Endothelial cell of umbilical vein (primary cell): ENCODE data around the gene STRA8. TPM values are rescaled to one million over a fixed set of nuclear protein-coding genes. Genes with fewer than 3 reads are reported as not detected.

Source experiments
- BruUV-seq: library from RNA; stranded (reverse); fragments of 400-500 nt; replicated peaks from 2 replicates; lab custom pipeline; 2021; lab: Mats Ljungman, UMichigan
- CTCF ChIA-PET: fragments of 300-600, 350-600 bp; sonication (Branson Sonifier 250); formaldehyde crosslinking; loops from one replicate; lab custom pipeline; 2021; ENCODE audit warnings: antibody characterized with exemption, inconsistent platforms; lab: Charles Lee
- POLR2A ChIA-PET: fragments of 300-600, 350-600 bp; sonication (Branson Sonifier 250); formaldehyde crosslinking; loops from one replicate; lab custom pipeline; 2021; ENCODE audit warnings: antibody characterized with exemption, inconsistent platforms; lab: Charles Lee
- DNase-seq: peaks from one replicate; pipeline ENCODE4 v3.0.0-alpha.2; 2011; ENCODE audit warnings: low read depth, low spot score
- FAIRE-seq: peaks from 2 replicates; lab custom pipeline; 2011; peaks lifted over from hg19 to GRCh38; lab: Jason Lieb, UNC
- H2AFZ ChIP-seq: 2 replicates; pipeline ENCODE4 v1.6.0; 2012; ENCODE audit warnings: low read depth, low read length, control low read depth, inconsistent platforms
- H3K27ac ChIP-seq: 2 replicates; pipeline ENCODE4 v1.5.1; 2011; ENCODE audit warnings: low read depth, mild to moderate bottlenecking, control low read depth, low read length, moderate library complexity; ENCODE audit not compliant: insufficient read depth
- H3K27me3 ChIP-seq, 2 experiments: 2 replicates each; pipeline versions ENCODE4 v1.6.0 to v1.6.1; 2011; ENCODE audit warnings: low read length in 2 of 2, mixed read lengths in 1 of 2; ENCODE audit not compliant: control insufficient read depth in 2 of 2, insufficient read depth in 2 of 2
- H3K36me3 ChIP-seq, 2 experiments: 2 replicates in 1 of 2; 3 replicates in 1 of 2; pipeline ENCODE4 v1.5.1; 2011; ENCODE audit warnings: low read length in 2 of 2, mild to moderate bottlenecking in 1 of 2, moderate library complexity in 1 of 2; ENCODE audit not compliant: control insufficient read depth in 2 of 2, insufficient read depth in 2 of 2; ENCODE audit errors: extremely low read depth in 1 of 2
- H3K4me1 ChIP-seq: 3 replicates; pipeline ENCODE4 v1.5.1; 2011; ENCODE audit warnings: mild to moderate bottlenecking, low read length; ENCODE audit not compliant: control insufficient read depth, insufficient read depth; ENCODE audit errors: extremely low read depth
- H3K4me2 ChIP-seq: 2 replicates; pipeline ENCODE4 v1.6.1; 2011; ENCODE audit warnings: low read length, control low read depth, mixed read lengths; ENCODE audit not compliant: insufficient read depth
- H3K4me3 ChIP-seq, 3 experiments: fragments of 200-600 bp in 1 of 3; sonication (generic), shearing (Covaris generic) in 1 of 3; replicated peaks in 1 of 3; 2 replicates each; pipeline ENCODE4 v1.5.1; 2011 to 2016; ENCODE audit warnings: control low read depth in 3 of 3, low read length in 3 of 3, mild to moderate bottlenecking in 2 of 3, inconsistent platforms in 1 of 3, low read depth in 1 of 3, moderate library complexity in 1 of 3; ENCODE audit not compliant: insufficient read depth in 1 of 3
- H3K79me2 ChIP-seq: 2 replicates; pipeline ENCODE4 v1.6.0; 2012; ENCODE audit warnings: low read length, inconsistent platforms; ENCODE audit not compliant: control insufficient read depth, insufficient read depth
- H3K9ac ChIP-seq: replicated peaks from 2 replicates; pipeline ENCODE3; 2011; ENCODE audit warnings: low read length, control low read depth; ENCODE audit not compliant: insufficient read depth; ENCODE audit errors: extremely low read depth
- H3K9me1 ChIP-seq: replicated peaks from 3 replicates; pipeline ENCODE4 v1.6.0; 2011; ENCODE audit warnings: mild to moderate bottlenecking, low read length; ENCODE audit not compliant: control insufficient read depth, insufficient read depth; ENCODE audit errors: extremely low read depth
- H3K9me3 ChIP-seq: replicated peaks from 2 replicates; pipeline ENCODE4 v1.5.1; 2012; ENCODE audit warnings: low read length, inconsistent platforms; ENCODE audit not compliant: control insufficient read depth, insufficient read depth
- H4K20me1 ChIP-seq: replicated peaks from 2 replicates; pipeline ENCODE3; 2011; ENCODE audit warnings: mild to moderate bottlenecking, low read length; ENCODE audit not compliant: control insufficient read depth, insufficient read depth; ENCODE audit errors: extremely low read depth
- EZH2 ChIP-seq: IDR thresholded peaks from 2 replicates; pipeline ENCODE4 v1.6.1; 2012; ENCODE audit warnings: borderline replicate concordance, low read depth, mild to moderate bottlenecking, moderate library complexity, low read length, inconsistent platforms; ENCODE audit not compliant: severe bottlenecking
- FOS ChIP-seq: IDR thresholded peaks from 2 replicates; pipeline ENCODE4 v1.6.1; 2011; ENCODE audit warnings: mild to moderate bottlenecking, low read length, moderate library complexity, borderline replicate concordance; ENCODE audit not compliant: insufficient read depth
- GATA2 ChIP-seq: IDR thresholded peaks from 2 replicates; pipeline ENCODE4 v1.7.0; 2011; ENCODE audit warnings: low read depth, mild to moderate bottlenecking, moderate library complexity, mixed read lengths, low read length; ENCODE audit not compliant: insufficient read length, insufficient read depth
- JUN ChIP-seq: IDR thresholded peaks from 2 replicates; pipeline ENCODE4 v1.6.1; 2011; ENCODE audit warnings: borderline replicate concordance, low read depth; ENCODE audit not compliant: insufficient read length, insufficient read depth
- MYC ChIP-seq: IDR thresholded peaks from one replicate; pipeline ENCODE4 v1.6.1; 2011; ENCODE audit warnings: mild to moderate bottlenecking, low read depth, low read length
- POLR2A ChIP-seq: IDR thresholded peaks from 2 replicates; pipeline ENCODE4 v1.6.1; 2012; ENCODE audit warnings: low read depth, mild to moderate bottlenecking, control low read depth, low read length
- POLR2AphosphoS5 ChIP-seq: IDR thresholded peaks from 2 replicates; pipeline ENCODE4 v1.6.1; 2012; ENCODE audit warnings: low read depth, mild to moderate bottlenecking, control low read depth, low read length, moderate library complexity; ENCODE audit not compliant: insufficient read depth
- dilution Hi-C: fragments of 300-500 bp; cut with MboI; formaldehyde crosslinking; loops from one replicate; pipeline ENCODE4 v1.15.0; 2019; ENCODE audit warnings: low sequenced_read_pairs; ENCODE audit not compliant: extremely low pct_ligation_motif_present
- intact Hi-C: fragments of 100-400 bp; cut with micrococcal nuclease; formaldehyde crosslinking; loops from one replicate; pipeline ENCODE4 v1.10.0; 2022
- polyA plus RNA-seq, 4 experiments: library from polyadenylated mRNA; depleted of rRNA in 3 of 4; stranded (reverse) in 3 of 4; unstranded in 1 of 4; fragments of >200 nt; gene quantifications; 2 replicates each; pipeline versions ENCODE4 v1.2.1 to v1.2.3, GENCODE V29; 2011 to 2012; ENCODE audit warnings: missing spikeins in 1 of 4
- total RNA-seq: library from RNA; stranded (reverse); gene quantifications from 2 replicates; pipeline ENCODE4 v1.2.3, GENCODE V29; 2021
- TF ChIP-seq, protein P1 (sequence below), 2 donors: IDR thresholded peaks; 1 replicate in 1 of 2; 2 replicates in 1 of 2; pipeline ENCODE4 v1.5.1; 2011; ENCODE audit warnings: low read length in 2 of 2, mild to moderate bottlenecking in 2 of 2, moderate library complexity in 2 of 2, control low read depth in 1 of 2, inconsistent platforms in 1 of 2, low read depth in 1 of 2; ENCODE audit not compliant: insufficient read depth in 1 of 2; ENCODE audit errors: extremely low read depth in 1 of 2
- TF ChIP-seq, protein P2 (sequence below): IDR thresholded peaks from 2 replicates; pipeline ENCODE4 v1.6.1; 2011; ENCODE audit not compliant: insufficient read depth, insufficient read length

STRA8 gene
- total and polyA plus RNA-seq, 2 donors (not counting 3 experiments of a cell fraction or from before 2014, with no cell fraction given): not detected

DNA sequence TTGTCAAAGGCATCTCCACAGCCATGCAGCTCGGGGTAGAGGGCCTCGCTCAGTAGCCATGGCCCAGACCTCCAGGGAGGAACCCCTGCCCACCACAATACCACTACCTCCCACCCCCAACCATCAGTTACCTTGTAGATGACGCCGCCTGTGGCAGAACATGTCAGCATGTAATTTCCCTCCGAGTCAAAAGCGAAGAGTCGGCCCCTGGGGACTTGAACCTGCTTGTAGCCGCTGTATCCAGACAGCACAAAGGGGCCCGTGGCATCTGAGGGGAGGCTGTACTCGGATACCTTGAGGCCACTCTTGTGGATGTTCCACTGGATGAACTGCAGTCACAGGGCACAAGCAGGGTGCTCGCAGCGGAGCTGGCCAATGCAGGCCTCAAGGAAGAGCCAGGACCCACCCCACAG is 46.8 kb upstream of the STRA8 start:
- Histone ChIP-seq H3K9ac (no peak overlapping the region), H3K36me3 (peaks cover 0 to 13% of the 10 kb centered on the region in 2 experiments), H3K79me2 (no peaks in the 10 kb centered on the region), H3K4me3 (no peak overlapping the region), H3K9me1 (no peaks in the 10 kb centered on the region), H3K4me1 (no peaks in the 10 kb centered on the region), H2AFZ (no peak overlapping the region), H3K27ac (no peak overlapping the region), H3K27me3 (no peaks in the 10 kb centered on the region), H3K4me2 (no peak overlapping the region), H3K9me3 (peaks cover 2% of the 10 kb centered on the region), H4K20me1 (no peaks in the 10 kb centered on the region)
- no TSS peak for BruUV-seq
- TF ChIP-seq POLR2AphosphoS5 (no peak), JUN (no peak), GATA2 (no peak), MYC (no peak), FOS (no peak), POLR2A (no peak), EZH2 (no peak)
- TF ChIP-seq, protein P1, sequence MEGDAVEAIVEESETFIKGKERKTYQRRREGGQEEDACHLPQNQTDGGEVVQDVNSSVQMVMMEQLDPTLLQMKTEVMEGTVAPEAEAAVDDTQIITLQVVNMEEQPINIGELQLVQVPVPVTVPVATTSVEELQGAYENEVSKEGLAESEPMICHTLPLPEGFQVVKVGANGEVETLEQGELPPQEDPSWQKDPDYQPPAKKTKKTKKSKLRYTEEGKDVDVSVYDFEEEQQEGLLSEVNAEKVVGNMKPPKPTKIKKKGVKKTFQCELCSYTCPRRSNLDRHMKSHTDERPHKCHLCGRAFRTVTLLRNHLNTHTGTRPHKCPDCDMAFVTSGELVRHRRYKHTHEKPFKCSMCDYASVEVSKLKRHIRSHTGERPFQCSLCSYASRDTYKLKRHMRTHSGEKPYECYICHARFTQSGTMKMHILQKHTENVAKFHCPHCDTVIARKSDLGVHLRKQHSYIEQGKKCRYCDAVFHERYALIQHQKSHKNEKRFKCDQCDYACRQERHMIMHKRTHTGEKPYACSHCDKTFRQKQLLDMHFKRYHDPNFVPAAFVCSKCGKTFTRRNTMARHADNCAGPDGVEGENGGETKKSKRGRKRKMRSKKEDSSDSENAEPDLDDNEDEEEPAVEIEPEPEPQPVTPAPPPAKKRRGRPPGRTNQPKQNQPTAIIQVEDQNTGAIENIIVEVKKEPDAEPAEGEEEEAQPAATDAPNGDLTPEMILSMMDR (IDR thresholded peaks at IDR 0.05; ENCODE audit: extremely low read depth in 1 of 2, insufficient read depth in 1 of 2, low read depth in 1 of 2, low read length in 2 of 2): no peak
- TF ChIP-seq, protein P2, sequence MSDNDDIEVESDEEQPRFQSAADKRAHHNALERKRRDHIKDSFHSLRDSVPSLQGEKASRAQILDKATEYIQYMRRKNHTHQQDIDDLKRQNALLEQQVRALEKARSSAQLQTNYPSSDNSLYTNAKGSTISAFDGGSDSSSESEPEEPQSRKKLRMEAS: no peak
- DNase-seq: no peak
- CTCF ChIA-PET: no interaction called here
- dilution Hi-C loops (no loop called here), intact Hi-C loops (no loop called here)
- POLR2A ChIA-PET: no interaction called here
- FAIRE-seq: no peak
